Inflammatory macrophage treated with lipopolysaccharide for 1 hour (primary cell): ENCODE measurements around the gene FGF22.

Source experiments
- DNase-seq, 2 donors: peaks; one replicate each; pipeline ENCODE4 v3.0.0-alpha.2; 2020 to 2022

The FGF22 gene

DNA sequence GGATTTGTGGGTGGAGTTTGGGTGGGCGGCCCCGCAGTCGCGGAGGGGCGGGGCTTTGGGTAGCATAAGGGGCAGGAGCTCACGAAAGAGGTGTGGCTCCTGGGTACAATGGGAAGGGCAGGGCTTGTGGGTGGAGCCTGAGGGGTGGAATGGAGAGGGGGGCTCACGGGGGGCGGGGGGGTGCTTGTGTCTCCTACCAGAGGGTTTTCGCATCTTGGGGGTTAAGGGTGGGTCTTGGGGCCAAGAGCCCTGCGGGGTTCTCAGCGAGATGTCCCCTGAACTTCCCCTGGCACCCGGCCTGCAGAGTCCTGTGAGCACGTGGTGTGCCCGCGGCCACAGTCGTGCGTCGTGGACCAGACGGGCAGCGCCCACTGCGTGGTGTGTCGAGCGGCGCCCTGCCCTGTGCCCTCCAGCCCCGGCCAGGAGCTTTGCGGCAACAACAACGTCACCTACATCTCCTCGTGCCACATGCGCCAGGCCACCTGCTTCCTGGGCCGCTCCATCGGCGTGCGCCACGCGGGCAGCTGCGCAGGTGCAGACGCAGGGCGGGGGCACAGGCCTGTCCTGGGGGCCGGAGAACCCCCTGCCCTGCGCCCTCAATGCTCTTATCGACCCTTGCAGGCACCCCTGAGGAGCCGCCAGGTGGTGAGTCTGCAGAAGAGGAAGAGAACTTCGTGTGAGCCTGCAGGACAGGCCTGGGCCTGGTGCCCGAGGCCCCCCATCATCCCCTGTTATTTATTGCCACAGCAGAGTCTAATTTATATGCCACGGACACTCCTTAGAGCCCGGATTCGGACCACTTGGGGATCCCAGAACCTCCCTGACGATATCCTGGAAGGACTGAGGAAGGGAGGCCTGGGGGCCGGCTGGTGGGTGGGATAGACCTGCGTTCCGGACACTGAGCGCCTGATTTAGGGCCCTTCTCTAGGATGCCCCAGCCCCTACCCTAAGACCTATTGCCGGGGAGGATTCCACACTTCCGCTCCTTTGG lies 41.6 kb downstream of the FGF22 start:
- peak in 1 of 2 donors; percentile 44 for DNase-seq

DNA sequence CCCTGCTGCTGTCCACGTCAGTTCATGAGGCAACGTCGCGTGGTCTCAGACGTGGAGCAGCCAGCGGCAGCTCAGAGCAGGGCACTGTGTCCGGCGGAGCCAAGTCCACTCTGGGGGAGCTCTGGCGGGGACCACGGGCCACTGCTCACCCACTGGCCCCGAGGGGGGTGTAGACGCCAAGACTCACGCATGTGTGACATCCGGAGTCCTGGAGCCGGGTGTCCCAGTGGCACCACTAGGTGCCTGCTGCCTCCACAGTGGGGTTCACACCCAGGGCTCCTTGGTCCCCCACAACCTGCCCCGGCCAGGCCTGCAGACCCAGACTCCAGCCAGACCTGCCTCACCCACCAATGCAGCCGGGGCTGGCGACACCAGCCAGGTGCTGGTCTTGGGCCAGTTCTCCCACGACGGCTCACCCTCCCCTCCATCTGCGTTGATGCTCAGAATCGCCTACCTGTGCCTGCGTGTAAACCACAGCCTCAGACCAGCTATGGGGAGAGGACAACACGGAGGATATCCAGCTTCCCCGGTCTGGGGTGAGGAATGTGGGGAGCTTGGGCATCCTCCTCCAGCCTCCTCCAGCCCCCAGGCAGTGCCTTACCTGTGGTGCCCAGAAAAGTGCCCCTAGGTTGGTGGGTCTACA lies 43.1 kb downstream of the FGF22 start:
- no peak for DNase-seq

DNA sequence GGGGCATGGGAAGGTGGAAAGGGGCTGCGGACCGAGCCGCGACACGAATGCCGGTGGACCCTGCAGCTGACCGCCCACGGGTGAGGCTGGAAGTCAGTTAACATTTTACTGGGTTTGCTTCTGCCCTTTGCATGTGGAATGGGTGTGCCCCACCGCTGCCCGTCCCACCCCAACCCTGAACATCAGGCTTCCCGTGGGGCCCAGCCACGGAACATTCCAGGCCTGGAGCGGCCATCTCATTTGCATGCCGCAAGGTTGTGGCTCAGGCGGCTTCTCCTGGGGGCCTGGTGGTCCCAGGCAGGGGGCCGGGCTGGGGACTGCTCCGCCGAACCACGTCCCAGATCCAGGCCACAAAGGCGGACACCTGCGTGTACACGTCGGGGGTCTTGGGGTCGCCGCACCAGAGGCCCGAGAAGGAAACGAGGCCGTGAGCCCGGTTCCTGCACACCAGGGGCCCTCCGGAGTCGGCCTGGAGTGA lies 45.8 kb downstream of the FGF22 start:
- no peak for DNase-seq

DNA sequence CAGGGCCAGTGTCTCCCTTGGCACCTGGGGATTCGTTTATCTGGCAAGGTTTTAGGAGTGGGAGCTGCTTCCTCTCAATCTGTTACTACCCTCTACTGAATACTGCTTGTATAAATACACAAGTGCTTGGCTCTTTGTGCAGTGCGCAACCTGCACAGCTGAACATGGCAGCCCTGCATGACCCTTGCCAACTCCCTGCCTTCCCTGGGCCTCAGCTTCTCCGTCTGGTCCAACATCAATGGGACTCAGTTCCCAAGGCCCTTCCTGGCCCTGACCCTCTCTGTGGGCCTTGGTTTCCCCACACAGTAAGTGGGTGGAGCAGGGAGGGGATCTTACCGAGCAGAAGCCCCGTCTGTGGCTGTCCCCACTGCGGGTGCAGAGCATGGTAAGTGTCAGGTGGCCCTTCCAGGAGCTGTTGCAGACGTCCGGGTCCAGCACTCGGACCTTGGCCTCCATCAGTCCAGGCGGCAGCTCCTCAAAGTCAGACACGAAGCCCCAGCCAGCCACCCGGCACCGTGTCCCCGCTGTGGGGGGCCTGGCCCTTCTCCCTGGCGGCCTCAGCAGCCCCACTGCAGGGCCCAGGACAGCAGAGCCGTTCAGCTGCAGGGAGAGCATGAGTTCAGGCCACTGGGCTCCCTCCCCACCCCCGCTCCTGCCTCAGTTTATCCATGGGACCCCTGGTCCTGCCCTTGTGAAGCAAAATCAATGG lies 47.1 kb downstream of the FGF22 start:
- DNase-seq = no peak

DNA sequence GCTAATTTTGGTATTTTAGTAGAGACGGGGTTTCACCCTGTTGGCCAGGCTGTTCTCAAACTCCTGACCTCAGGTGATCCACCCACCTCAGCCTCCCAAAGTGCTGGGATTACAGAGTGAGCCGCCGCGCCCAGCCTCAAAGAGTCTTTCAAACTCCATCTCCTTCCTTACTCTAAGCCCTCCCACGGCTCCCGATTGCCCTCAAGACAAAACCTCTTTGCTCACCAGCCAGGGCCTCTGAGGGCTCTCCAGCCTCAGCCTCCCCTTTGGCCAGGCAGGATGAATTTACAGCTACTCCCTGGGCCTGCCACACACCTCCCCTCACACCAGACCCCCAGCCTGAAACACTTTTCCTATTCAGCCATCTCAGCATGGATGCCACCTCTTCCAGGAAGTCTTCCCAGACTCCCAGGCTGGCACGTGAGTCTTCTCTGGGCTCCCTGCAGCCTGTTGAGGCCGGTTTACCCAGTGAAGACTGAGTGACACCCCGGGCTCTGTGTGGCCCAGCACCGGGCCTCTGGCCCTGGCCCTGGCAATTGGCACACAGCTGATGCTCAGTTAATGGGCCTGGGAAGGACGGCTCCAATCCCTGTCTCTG lies 48.0 kb downstream of the FGF22 start:
- no peak for DNase-seq

DNA sequence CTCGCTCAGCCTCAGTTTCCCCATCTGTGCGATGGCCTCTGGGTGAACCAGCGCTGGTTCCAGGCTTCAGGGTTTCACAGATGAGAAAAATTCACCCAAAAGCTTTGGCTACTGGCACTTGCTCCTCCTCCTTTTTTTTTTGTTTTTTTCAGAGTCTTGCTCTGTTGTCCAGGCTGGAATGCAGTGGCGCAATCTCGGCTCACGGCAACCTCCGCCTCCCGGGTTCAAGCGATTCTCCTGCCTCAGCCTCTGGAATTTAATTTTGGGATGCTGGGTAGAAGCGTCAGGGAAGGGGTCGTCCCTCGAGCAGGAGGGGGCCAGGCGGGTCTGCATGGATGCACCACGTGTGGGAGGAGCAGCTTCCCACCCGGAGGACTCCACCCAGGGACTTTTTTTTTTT lies 48.5 kb downstream of the FGF22 start:
- DNase-seq = no peak

DNA sequence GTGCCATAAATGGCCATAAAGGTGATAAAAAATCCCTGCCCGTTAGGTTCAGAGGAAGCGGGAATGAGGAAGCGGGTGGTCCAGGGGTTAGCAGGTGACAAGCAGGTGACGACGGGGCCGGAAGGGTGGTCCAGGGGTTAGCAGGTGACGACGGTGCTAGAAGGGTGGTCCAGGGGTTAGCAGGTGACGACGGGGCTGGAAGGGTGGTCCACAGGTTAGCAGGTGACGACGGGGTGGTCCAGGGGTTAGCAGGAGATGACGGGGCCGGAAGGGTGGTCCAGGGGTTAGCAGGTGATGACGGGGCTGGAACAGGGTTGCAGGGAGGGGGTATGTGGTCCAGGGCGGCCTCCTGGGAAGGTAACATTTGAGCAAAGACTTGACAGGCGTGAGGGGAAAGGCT lies 49.3 kb downstream of the FGF22 start:
- no peak for DNase-seq

DNA sequence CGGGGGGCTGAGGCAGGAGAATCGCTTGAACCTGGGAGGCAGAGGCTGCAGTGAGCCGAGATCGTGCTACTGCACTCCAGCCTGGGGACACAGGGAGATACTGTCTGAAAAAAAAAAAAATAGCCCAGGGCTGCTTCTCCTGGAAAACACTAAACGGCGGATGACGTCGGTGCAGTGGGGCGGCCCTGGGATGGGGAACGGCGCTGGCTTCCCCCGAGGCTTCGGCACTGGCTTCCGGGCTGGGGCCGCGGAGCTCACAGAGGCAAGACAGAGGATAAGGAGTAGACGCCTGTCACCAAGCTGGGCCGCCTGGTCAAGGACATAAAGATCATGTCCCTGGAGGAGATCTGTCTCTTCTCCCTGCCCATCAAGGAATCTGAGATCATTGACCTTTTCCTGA lies 50.5 kb downstream of the FGF22 start:
- DNase-seq = no peak
